MM.1S (cell line): ENCODE data around the gene GUCA2A.

Source experiments
- DNase-seq: peaks from one replicate; pipeline ENCODE4 v3.0.0-alpha.2; 2015
- H2AFZ ChIP-seq: fragments of 300-600 bp; sonication (generic); 2 replicates; pipeline ENCODE4 v1.6.0; 2016; ENCODE audit warnings: antibody characterized with exemption, low read length
- H3F3A ChIP-seq: fragments of 300-600 bp; sonication (generic); 2 replicates; pipeline ENCODE4 v1.6.1; 2016; ENCODE audit warnings: mild to moderate bottlenecking, antibody characterized with exemption, low read length, moderate library complexity, mixed read lengths; ENCODE audit not compliant: insufficient read depth
- H3K27ac ChIP-seq: fragments of 300-600 bp; sonication (generic); 2 replicates; pipeline ENCODE4 v1.5.1; 2016; ENCODE audit warnings: mild to moderate bottlenecking, low read length
- H3K27me3 ChIP-seq: fragments of 300-600 bp; sonication (generic); replicated peaks from 2 replicates; pipeline ENCODE4 v1.6.0; 2016; ENCODE audit warnings: low read length; ENCODE audit not compliant: insufficient read depth
- H3K36me3 ChIP-seq: fragments of 300-600 bp; sonication (generic); replicated peaks from 2 replicates; pipeline ENCODE4 v1.6.1; 2016; ENCODE audit warnings: mild to moderate bottlenecking, low read length, mixed read lengths; ENCODE audit not compliant: insufficient read depth
- H3K4me1 ChIP-seq: fragments of 300-600 bp; sonication (generic); 2 replicates; pipeline ENCODE4 v1.6.1; 2016; ENCODE audit warnings: low read length, mixed read lengths
- H3K4me2 ChIP-seq: fragments of 300-600 bp; sonication (generic); 2 replicates; pipeline ENCODE4 v1.6.0; 2016; ENCODE audit warnings: low read depth, low read length
- H3K4me3 ChIP-seq: fragments of 300-600 bp; sonication (generic); 2 replicates; pipeline ENCODE4 v1.5.1; 2016; ENCODE audit warnings: low read length, mixed read lengths
- H3K79me2 ChIP-seq: fragments of 300-600 bp; sonication (generic); 2 replicates; pipeline ENCODE4 v1.6.1; 2016; ENCODE audit warnings: mixed run types, low read length, mixed read lengths
- H3K9ac ChIP-seq: fragments of 300-600 bp; sonication (generic); 2 replicates; pipeline ENCODE4 v1.6.1; 2016; ENCODE audit warnings: low read length, mixed read lengths
- H3K9me2 ChIP-seq: fragments of 300-600 bp; sonication (generic); replicated peaks from 2 replicates; pipeline ENCODE4 v1.6.1; 2016; ENCODE audit warnings: mild to moderate bottlenecking, low read length, mixed read lengths; ENCODE audit not compliant: insufficient read depth
- H3K9me3 ChIP-seq: fragments of 300-600 bp; sonication (generic); replicated peaks from 2 replicates; pipeline ENCODE4 v1.6.1; 2016; ENCODE audit warnings: mild to moderate bottlenecking, low read length, mixed read lengths; ENCODE audit not compliant: insufficient read depth
- H4K20me1 ChIP-seq: fragments of 300-600 bp; sonication (generic); 2 replicates; pipeline ENCODE4 v1.6.1; 2016; ENCODE audit warnings: mild to moderate bottlenecking, low read length, moderate library complexity, mixed read lengths; ENCODE audit not compliant: insufficient read depth
- EZH2 ChIP-seq: fragments of 300-600 bp; sonication (generic); optimal IDR thresholded peaks from 2 replicates; pipeline ENCODE3; 2017; ENCODE audit warnings: low read depth, mild to moderate bottlenecking, antibody characterized with exemption, low read length, mixed read lengths
- EZH2phosphoT487 ChIP-seq: fragments of 300-600 bp; sonication (generic); IDR thresholded peaks from 2 replicates; pipeline ENCODE4 v1.6.1; 2018; ENCODE audit warnings: antibody characterized with exemption, low read length
- TF ChIP-seq, protein P1 (sequence below): fragments of 300-600 bp; sonication (generic); IDR thresholded peaks from 2 replicates; pipeline ENCODE4 v1.5.1; 2016; ENCODE audit warnings: antibody characterized with exemption, low read length, mixed read lengths

The GUCA2A gene

DNA sequence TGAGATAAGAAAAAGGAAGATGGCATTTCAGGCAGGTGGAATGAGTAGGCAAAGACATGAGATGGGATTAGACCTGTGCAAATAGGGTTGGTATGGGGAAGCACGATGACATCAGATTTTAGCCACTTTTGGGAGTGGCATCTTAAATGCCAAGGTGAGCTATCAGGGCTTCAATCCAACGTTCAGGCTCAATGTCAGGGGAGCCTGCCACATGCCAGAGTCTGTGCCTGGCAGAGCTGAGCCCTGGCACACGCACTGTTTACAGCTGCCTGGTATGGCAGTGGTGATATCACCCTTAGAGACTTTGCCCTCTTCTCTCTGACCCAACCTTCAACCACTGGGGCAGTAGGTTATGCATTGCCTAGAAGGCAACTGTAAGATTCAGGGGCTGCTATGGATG, 12.4 kb downstream of the GUCA2A start:
- no peak overlapping the region for H3K4me2 ChIP-seq
- H3K9me3 ChIP-seq: no peaks in the 10 kb centered on the region
- no peak overlapping the region for H2AFZ ChIP-seq
- H3K36me3 ChIP-seq: no peaks in the 10 kb centered on the region
- no peak overlapping the region for H3K4me3 ChIP-seq
- no peaks in the 10 kb centered on the region for H3K4me1 ChIP-seq
- no peak for DNase-seq
- H3K9ac ChIP-seq: no peak overlapping the region
- no peak overlapping the region for H3K27ac ChIP-seq
- no peaks in the 10 kb centered on the region for H3K9me2 ChIP-seq
- H3F3A ChIP-seq: no peaks in the 10 kb centered on the region
- no peaks in the 10 kb centered on the region for H3K27me3 ChIP-seq
- H4K20me1 ChIP-seq: no peaks in the 10 kb centered on the region
- no peaks in the 10 kb centered on the region for H3K79me2 ChIP-seq
- no peak for TF ChIP-seq EZH2phosphoT487

DNA sequence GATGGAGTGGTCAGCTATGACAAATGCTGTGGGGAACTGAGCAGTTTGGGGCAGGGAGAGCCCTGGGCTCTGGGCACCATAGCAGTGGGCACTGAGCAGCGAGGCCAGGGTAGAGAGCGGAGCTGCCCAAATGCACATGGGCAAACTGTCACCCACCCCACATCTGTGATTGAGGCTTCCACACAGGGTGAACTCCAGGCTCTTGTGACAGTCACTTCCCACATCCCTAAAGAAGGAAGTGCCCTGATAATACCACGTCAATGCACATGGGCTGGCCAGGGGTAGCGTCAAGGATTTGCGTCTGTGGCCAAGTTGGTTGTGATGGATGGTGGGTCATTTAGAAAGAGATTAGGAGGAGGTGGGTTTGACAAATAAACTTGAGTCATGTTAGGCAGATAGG, 13.9 kb downstream of the GUCA2A start:
- Histone ChIP-seq H3K27me3 (no peaks in the 10 kb centered on the region), H3K4me2 (no peak overlapping the region), H3K4me1 (no peaks in the 10 kb centered on the region), H4K20me1 (no peaks in the 10 kb centered on the region), H3K4me3 (no peak overlapping the region), H2AFZ (no peak overlapping the region), H3K9me2 (no peaks in the 10 kb centered on the region), H3K36me3 (no peaks in the 10 kb centered on the region), H3K27ac (no peak overlapping the region), H3K9ac (no peak overlapping the region), H3K9me3 (no peaks in the 10 kb centered on the region), H3K79me2 (no peaks in the 10 kb centered on the region), H3F3A (no peaks in the 10 kb centered on the region)
- no peak for DNase-seq
- no peak for TF ChIP-seq EZH2phosphoT487
- TF ChIP-seq, protein P1, sequence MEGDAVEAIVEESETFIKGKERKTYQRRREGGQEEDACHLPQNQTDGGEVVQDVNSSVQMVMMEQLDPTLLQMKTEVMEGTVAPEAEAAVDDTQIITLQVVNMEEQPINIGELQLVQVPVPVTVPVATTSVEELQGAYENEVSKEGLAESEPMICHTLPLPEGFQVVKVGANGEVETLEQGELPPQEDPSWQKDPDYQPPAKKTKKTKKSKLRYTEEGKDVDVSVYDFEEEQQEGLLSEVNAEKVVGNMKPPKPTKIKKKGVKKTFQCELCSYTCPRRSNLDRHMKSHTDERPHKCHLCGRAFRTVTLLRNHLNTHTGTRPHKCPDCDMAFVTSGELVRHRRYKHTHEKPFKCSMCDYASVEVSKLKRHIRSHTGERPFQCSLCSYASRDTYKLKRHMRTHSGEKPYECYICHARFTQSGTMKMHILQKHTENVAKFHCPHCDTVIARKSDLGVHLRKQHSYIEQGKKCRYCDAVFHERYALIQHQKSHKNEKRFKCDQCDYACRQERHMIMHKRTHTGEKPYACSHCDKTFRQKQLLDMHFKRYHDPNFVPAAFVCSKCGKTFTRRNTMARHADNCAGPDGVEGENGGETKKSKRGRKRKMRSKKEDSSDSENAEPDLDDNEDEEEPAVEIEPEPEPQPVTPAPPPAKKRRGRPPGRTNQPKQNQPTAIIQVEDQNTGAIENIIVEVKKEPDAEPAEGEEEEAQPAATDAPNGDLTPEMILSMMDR: no peak
- no peak for TF ChIP-seq EZH2

DNA sequence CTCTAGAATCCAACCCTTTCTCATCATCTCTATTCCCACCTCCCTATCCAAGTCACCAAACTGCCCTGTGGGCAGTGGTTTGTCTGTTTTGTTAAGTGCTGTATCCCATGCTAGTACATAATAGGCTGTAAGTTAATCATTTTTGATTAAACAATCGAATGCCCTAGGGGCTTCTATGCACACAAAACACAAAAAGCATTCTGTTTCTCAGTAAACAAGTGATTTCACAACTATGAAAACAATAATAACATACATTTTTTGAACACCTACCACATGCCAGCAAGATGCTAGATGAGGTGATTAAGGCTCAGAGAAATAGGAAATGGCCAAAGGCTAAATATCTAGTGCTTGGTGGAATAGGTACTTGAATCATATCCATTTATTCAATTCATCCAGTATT, 16.4 kb downstream of the GUCA2A start:
- no peaks in the 10 kb centered on the region for H3F3A ChIP-seq

DNA sequence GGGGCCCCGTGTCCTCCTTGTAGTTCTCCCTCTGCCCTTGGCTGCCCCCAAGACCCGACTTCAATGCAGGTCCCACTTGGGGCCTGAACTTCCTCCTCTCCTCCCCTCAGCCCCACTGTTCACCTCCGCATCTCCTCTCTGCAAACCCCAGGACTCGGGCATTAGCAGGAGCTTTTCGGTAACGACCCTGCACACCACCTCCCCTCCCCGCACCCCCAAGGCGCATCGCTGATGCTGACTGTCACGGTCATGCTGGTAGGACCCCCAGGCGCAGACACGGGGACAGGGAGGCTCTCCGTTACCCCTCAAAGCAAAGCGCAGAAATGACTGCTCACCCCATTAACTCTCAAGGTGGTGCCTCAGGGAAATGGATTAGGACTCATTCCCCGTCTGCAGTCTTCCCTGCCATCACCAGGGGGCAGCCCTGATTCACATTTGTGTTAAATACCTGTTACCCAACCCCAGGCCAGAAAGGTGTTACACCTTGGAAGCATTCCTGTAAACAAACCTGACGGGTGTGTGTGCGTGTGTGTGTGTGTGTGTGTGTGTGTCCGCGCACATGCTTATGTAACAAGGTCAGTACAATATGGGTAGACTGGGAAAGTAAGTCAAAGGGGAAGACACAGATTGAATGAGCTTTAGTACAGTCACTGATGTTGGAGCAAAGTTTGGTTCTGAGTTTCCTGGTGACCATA, 17.8 kb downstream of the GUCA2A start:
- Histone ChIP-seq H3K27me3 (no peaks in the 10 kb centered on the region), H4K20me1 (no peaks in the 10 kb centered on the region), H3K36me3 (no peaks in the 10 kb centered on the region), H3K4me3 (no peak overlapping the region), H3K27ac (no peak overlapping the region), H3F3A (no peaks in the 10 kb centered on the region), H3K9me2 (no peaks in the 10 kb centered on the region), H3K4me2 (no peak overlapping the region), H3K79me2 (no peaks in the 10 kb centered on the region), H2AFZ (no peak overlapping the region), H3K9me3 (no peaks in the 10 kb centered on the region), H3K4me1 (peaks cover 8% of the 10 kb centered on the region; the same call in 1 of the 2 replicates), H3K9ac (no peak overlapping the region)
- peak; percentile 71 for DNase-seq
- TF ChIP-seq EZH2phosphoT487 (no peak), EZH2 (no peak)
- TF ChIP-seq, protein P1: peak; percentile 83

More for the DNA sequence above, 16.4 kb downstream of the GUCA2A start:
- no peak for DNase-seq
- Histone ChIP-seq H3K9me3 (no peaks in the 10 kb centered on the region), H3K4me2 (no peak overlapping the region), H3K27me3 (no peaks in the 10 kb centered on the region), H3K4me3 (no peak overlapping the region), H3K9me2 (no peaks in the 10 kb centered on the region), H3K9ac (no peak overlapping the region), H3K36me3 (no peaks in the 10 kb centered on the region), H3K79me2 (no peaks in the 10 kb centered on the region), H4K20me1 (no peaks in the 10 kb centered on the region), H3K4me1 (peaks cover 7% of the 10 kb centered on the region; the same call in 1 of the 2 replicates), H3K27ac (no peak overlapping the region), H2AFZ (no peak overlapping the region)
- TF ChIP-seq, protein P1: no peak
- TF ChIP-seq EZH2phosphoT487: no peak
- no peak for TF ChIP-seq EZH2
